ENCODE data around the gene GATA5. TPM values are rescaled to one million over a fixed set of nuclear protein-coding genes. Genes with fewer than 3 reads are reported as not detected.

The GATA5 gene
- total and polyA plus RNA-seq, 2 donors (not counting 3 experiments of a cell fraction or from before 2014, with no cell fraction given): not detected

DNA sequence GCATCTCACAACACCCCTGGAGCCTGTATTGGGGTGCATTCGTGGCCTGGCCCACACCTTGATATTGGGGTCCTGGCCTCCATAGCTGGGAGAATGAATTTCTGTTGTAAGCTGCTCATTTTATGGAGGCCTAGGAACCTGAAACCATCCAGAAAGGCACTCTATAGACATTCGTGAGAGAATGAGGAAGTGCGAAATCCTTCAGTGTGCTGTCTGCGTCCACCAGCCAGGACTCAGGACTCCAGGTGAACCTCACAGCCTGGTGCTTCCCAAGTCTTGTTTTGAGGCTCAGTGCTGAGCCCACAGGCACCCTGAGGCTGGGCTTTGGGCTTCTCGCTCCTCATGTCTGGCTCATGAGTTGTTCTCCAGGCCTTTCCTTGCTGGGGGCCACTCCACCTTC is 36.6 kb downstream of the GATA5 start:
- no peaks in the 10 kb centered on the region for H3K79me2 ChIP-seq (ENCODE audit: control insufficient read depth, insufficient read depth, low read length)
- H3K27me3 ChIP-seq (ENCODE audit: control insufficient read depth in 2 of 2, insufficient read depth in 2 of 2, low read length in 2 of 2): peaks cover 8 to 13% of the 10 kb centered on the region in 2 experiments
- FAIRE-seq: no peak
- dilution Hi-C loops (cut with MboI; ENCODE audit: extremely low pct_ligation_motif_present, low sequenced_read_pairs): no loop called here
- DNase-seq (ENCODE audit: low read depth, low spot score): no peak
- no peaks in the 10 kb centered on the region for H3K9me3 ChIP-seq (replicated peaks; ENCODE audit: control insufficient read depth, insufficient read depth, low read length)
- no peak overlapping the region for H3K27ac ChIP-seq (ENCODE audit: insufficient read depth, low read depth, low read length)
- H3K9me1 ChIP-seq (replicated peaks; ENCODE audit: control insufficient read depth, extremely low read depth, insufficient read depth, low read length): no peaks in the 10 kb centered on the region
- POLR2A ChIA-PET: no interaction called here
- no TSS peak for BruUV-seq (replicated peaks)
- CTCF ChIA-PET: no interaction called here
- H3K36me3 ChIP-seq (ENCODE audit: control insufficient read depth in 2 of 2, extremely low read depth in 1 of 2, insufficient read depth in 2 of 2, low read length in 2 of 2): no peaks in the 10 kb centered on the region
- H3K4me2 ChIP-seq (ENCODE audit: insufficient read depth, low read length): no peak overlapping the region
- no peak overlapping the region for H3K4me3 ChIP-seq (replicated peaks in 1 of 3; ENCODE audit: insufficient read depth in 1 of 3, low read depth in 1 of 3, low read length in 3 of 3)
- H2AFZ ChIP-seq (ENCODE audit: low read depth, low read length): no peak overlapping the region
- H4K20me1 ChIP-seq (replicated peaks; ENCODE audit: control insufficient read depth, extremely low read depth, insufficient read depth, low read length): no peaks in the 10 kb centered on the region
- intact Hi-C loops (cut with micrococcal nuclease): no loop called here
- TF ChIP-seq, protein P1, sequence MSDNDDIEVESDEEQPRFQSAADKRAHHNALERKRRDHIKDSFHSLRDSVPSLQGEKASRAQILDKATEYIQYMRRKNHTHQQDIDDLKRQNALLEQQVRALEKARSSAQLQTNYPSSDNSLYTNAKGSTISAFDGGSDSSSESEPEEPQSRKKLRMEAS (IDR thresholded peaks at IDR 0.05; ENCODE audit: insufficient read depth, insufficient read length): no peak
- TF ChIP-seq, protein P2, sequence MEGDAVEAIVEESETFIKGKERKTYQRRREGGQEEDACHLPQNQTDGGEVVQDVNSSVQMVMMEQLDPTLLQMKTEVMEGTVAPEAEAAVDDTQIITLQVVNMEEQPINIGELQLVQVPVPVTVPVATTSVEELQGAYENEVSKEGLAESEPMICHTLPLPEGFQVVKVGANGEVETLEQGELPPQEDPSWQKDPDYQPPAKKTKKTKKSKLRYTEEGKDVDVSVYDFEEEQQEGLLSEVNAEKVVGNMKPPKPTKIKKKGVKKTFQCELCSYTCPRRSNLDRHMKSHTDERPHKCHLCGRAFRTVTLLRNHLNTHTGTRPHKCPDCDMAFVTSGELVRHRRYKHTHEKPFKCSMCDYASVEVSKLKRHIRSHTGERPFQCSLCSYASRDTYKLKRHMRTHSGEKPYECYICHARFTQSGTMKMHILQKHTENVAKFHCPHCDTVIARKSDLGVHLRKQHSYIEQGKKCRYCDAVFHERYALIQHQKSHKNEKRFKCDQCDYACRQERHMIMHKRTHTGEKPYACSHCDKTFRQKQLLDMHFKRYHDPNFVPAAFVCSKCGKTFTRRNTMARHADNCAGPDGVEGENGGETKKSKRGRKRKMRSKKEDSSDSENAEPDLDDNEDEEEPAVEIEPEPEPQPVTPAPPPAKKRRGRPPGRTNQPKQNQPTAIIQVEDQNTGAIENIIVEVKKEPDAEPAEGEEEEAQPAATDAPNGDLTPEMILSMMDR (IDR thresholded peaks at IDR 0.05; ENCODE audit: extremely low read depth in 1 of 2, insufficient read depth in 1 of 2, low read depth in 1 of 2, low read length in 2 of 2): no peak
- no peak for TF ChIP-seq FOS (IDR thresholded peaks at IDR 0.05; ENCODE audit: borderline replicate concordance, insufficient read depth, low read length)
- TF ChIP-seq MYC (IDR thresholded peaks at IDR 0.05; ENCODE audit: low read depth, low read length): no peak
- no peak for TF ChIP-seq POLR2AphosphoS5 (IDR thresholded peaks at IDR 0.05; ENCODE audit: insufficient read depth, low read depth, low read length)
- no peak for TF ChIP-seq EZH2 (IDR thresholded peaks at IDR 0.05; ENCODE audit: borderline replicate concordance, low read depth, low read length, severe bottlenecking)
- no peaks in the 10 kb centered on the region for H3K4me1 ChIP-seq (ENCODE audit: control insufficient read depth, extremely low read depth, insufficient read depth, low read length)
- no peak overlapping the region for H3K9ac ChIP-seq (replicated peaks; ENCODE audit: extremely low read depth, insufficient read depth, low read length)

Data from endothelial cell of umbilical vein (primary cell).